SH-SY5Y (cell line): ENCODE data around the gene GTPBP3.

Experiments
- GATA2 ChIP-seq: IDR thresholded peaks from 2 replicates; pipeline ENCODE4 v1.6.1; 2011; ENCODE audit warnings: mild to moderate bottlenecking, low read depth, low read length
- GATA3 ChIP-seq: IDR thresholded peaks from 2 replicates; pipeline ENCODE4 v1.6.1; 2011; ENCODE audit warnings: low read depth, mild to moderate bottlenecking, low read length, moderate library complexity

DNA sequence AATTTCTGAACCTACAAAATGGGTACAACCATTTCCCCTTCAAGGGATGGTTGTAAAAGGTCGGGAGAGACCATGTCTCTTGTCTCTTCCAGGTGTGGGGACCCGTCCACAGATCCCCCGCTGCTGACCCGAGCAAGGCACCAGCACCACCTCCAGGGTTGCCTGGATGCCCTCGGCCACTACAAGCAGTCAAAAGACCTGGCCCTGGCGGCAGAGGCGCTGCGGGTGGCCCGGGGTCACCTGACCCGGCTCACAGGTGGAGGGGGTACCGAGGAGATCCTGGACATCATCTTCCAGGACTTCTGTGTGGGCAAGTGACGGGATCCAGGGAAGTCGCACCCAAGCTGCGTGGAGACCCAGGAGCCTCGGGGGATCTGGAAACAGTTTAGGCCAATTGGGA lies 4.0 kb downstream of the GTPBP3 start:
- no peak for TF ChIP-seq GATA2
- TF ChIP-seq GATA3: no peak
